ENCODE data around the gene MAML2. TPM values are rescaled to one million over a fixed set of nuclear protein-coding genes. Genes with fewer than 3 reads are reported as not detected.

MAML2 gene
- total RNA-seq, 1 experiment from 2014 or later = 2.9 TPM

DNA sequence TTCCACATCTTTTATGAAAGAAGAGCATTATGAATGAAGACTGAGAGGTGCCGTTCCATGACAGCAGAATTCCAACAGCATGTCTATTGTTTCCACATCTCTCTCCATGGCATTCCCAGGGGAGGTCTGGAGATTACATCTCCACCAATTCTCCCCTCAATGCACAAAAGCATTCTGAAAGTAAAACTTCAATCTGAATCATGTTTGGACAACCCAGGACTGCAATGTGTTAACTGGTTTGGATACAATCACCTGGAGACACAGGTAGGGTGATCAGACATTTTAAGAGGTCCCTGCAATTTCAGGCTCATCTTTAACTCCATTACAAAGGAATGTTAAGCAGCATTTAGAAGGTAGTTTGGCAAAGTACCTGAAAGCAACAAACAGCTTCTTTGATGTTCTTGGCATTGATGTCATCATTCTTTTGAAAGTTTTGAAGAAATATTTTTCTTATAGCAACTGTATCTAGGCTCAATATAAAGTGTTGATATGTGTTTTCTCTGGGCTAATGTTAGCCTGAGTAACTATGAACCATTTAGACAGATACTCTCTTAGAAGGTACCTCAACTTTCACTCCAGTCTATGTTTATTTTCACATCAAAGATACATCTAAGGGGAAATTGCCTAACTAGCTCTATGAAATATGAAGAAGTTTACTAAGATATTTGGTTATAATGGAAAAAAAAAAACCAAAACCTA is 237.6 kb downstream of the MAML2 start:
- in situ Hi-C loops (cut with HindIII; ENCODE audit: low pct_unique_long_range_greater_than_20kb, low sequenced_read_pairs) = no loop called here
- intact Hi-C loops (cut with micrococcal nuclease; ENCODE audit: unreplicated experiment) = no loop called here
- H3K36me3 ChIP-seq (ENCODE audit: control insufficient read depth, insufficient read depth, low read length) = no peaks in the 10 kb centered on the region
- H3K27ac ChIP-seq (ENCODE audit: low read length) = no peak overlapping the region
- ATAC-seq = no peak
- H3K27me3 ChIP-seq (ENCODE audit: control insufficient read depth, insufficient read depth, low read length) = no peaks in the 10 kb centered on the region
- TF ChIP-seq POLR2AphosphoS5 (IDR thresholded peaks at IDR 0.05; ENCODE audit: low read depth, low read length) (no peak), SIN3A (IDR thresholded peaks at IDR 0.05; ENCODE audit: borderline replicate concordance, insufficient read depth, low read depth, low read length) (no peak), TCF7L2 (IDR thresholded peaks at IDR 0.05; ENCODE audit: low read depth, low read length) (no peak)
- TF ChIP-seq, protein P1, sequence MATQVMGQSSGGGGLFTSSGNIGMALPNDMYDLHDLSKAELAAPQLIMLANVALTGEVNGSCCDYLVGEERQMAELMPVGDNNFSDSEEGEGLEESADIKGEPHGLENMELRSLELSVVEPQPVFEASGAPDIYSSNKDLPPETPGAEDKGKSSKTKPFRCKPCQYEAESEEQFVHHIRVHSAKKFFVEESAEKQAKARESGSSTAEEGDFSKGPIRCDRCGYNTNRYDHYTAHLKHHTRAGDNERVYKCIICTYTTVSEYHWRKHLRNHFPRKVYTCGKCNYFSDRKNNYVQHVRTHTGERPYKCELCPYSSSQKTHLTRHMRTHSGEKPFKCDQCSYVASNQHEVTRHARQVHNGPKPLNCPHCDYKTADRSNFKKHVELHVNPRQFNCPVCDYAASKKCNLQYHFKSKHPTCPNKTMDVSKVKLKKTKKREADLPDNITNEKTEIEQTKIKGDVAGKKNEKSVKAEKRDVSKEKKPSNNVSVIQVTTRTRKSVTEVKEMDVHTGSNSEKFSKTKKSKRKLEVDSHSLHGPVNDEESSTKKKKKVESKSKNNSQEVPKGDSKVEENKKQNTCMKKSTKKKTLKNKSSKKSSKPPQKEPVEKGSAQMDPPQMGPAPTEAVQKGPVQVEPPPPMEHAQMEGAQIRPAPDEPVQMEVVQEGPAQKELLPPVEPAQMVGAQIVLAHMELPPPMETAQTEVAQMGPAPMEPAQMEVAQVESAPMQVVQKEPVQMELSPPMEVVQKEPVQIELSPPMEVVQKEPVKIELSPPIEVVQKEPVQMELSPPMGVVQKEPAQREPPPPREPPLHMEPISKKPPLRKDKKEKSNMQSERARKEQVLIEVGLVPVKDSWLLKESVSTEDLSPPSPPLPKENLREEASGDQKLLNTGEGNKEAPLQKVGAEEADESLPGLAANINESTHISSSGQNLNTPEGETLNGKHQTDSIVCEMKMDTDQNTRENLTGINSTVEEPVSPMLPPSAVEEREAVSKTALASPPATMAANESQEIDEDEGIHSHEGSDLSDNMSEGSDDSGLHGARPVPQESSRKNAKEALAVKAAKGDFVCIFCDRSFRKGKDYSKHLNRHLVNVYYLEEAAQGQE (IDR thresholded peaks at IDR 0.05; ENCODE audit: insufficient read depth in 1 of 2, low read depth in 2 of 2, low read length in 1 of 2) = no peak
- TF ChIP-seq, protein P2, sequence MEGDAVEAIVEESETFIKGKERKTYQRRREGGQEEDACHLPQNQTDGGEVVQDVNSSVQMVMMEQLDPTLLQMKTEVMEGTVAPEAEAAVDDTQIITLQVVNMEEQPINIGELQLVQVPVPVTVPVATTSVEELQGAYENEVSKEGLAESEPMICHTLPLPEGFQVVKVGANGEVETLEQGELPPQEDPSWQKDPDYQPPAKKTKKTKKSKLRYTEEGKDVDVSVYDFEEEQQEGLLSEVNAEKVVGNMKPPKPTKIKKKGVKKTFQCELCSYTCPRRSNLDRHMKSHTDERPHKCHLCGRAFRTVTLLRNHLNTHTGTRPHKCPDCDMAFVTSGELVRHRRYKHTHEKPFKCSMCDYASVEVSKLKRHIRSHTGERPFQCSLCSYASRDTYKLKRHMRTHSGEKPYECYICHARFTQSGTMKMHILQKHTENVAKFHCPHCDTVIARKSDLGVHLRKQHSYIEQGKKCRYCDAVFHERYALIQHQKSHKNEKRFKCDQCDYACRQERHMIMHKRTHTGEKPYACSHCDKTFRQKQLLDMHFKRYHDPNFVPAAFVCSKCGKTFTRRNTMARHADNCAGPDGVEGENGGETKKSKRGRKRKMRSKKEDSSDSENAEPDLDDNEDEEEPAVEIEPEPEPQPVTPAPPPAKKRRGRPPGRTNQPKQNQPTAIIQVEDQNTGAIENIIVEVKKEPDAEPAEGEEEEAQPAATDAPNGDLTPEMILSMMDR (IDR thresholded peaks at IDR 0.05) = no peak
- ChIA-PET POLR2A (interaction anchor here (0.6 kb wide), 1 partner anchor 183 kb away, joined by 8 read pairs; no protein-coding TSS in a partner anchor), CTCF (no interaction called here)
- no peak for DNase-seq (ENCODE audit: low read depth, low spot score)
- no peaks in the 10 kb centered on the region for H3K9me3 ChIP-seq (ENCODE audit: control insufficient read depth, insufficient read depth, low read depth, low read length)
- no peaks in the 10 kb centered on the region for H3K4me1 ChIP-seq (ENCODE audit: control insufficient read depth, insufficient read depth, low read length)
- no TSS peak for BruUV-seq (replicated peaks)
- H3K4me3 ChIP-seq (ENCODE audit: low read depth in 2 of 2, low read length in 2 of 2) = no peak overlapping the region

DNA sequence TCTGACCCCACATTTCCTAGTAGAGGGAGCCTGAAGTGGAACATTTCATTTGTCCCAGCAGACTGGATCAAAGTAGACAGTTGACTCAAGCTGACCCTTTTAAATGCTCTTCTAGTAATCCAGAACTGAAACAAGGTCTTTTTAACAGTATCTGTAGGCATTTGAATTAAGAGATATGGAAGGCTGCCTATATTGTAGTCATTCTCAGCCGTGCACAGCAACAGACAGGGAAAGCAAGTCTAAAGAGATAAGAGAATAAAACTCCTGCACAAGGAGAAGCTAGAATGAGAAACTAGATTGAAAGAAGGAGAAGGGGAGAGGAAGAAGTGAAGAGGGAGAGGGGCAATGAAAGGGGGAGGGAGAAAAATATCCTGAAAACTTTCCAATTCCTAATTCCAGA is 238.5 kb downstream of the MAML2 start:
- CTCF ChIA-PET = no interaction called here
- no peak for ATAC-seq
- no peak overlapping the region for H3K4me3 ChIP-seq (ENCODE audit: low read depth in 2 of 2, low read length in 2 of 2)
- TF ChIP-seq TCF7L2 (IDR thresholded peaks at IDR 0.05; ENCODE audit: low read depth, low read length) (no peak), SIN3A (IDR thresholded peaks at IDR 0.05; ENCODE audit: borderline replicate concordance, insufficient read depth, low read depth, low read length) (no peak), POLR2AphosphoS5 (IDR thresholded peaks at IDR 0.05; ENCODE audit: low read depth, low read length) (no peak)
- TF ChIP-seq, protein P1 (IDR thresholded peaks at IDR 0.05; ENCODE audit: insufficient read depth in 1 of 2, low read depth in 2 of 2, low read length in 1 of 2) = no peak
- TF ChIP-seq, protein P2 (IDR thresholded peaks at IDR 0.05) = no peak
- H3K27ac ChIP-seq (ENCODE audit: low read length) = no peak overlapping the region
- no peaks in the 10 kb centered on the region for H3K27me3 ChIP-seq (ENCODE audit: control insufficient read depth, insufficient read depth, low read length)
- POLR2A ChIA-PET = no interaction called here
- H3K4me1 ChIP-seq (ENCODE audit: control insufficient read depth, insufficient read depth, low read length) = no peaks in the 10 kb centered on the region
- no peaks in the 10 kb centered on the region for H3K36me3 ChIP-seq (ENCODE audit: control insufficient read depth, insufficient read depth, low read length)
- intact Hi-C loops (cut with micrococcal nuclease; ENCODE audit: unreplicated experiment) = no loop called here
- in situ Hi-C loops (cut with HindIII; ENCODE audit: low pct_unique_long_range_greater_than_20kb, low sequenced_read_pairs) = no loop called here
- no TSS peak for BruUV-seq (replicated peaks)
- H3K9me3 ChIP-seq (ENCODE audit: control insufficient read depth, insufficient read depth, low read depth, low read length) = no peaks in the 10 kb centered on the region
- no peak for DNase-seq (ENCODE audit: low read depth, low spot score)

Data from Panc1 (cell line).